B cell (primary cell): Measurements from ENCODE around the gene RGS11. TPM values are rescaled to one million over a fixed set of nuclear protein-coding genes. Genes with fewer than 3 reads are reported as not detected.

Experiments
- ATAC-seq: fragments of 200-7000 bp; cut with Tn5 transposase; one replicate; pipeline ENCODE4 v1.10.0; 2021; ENCODE audit warnings: low read depth, mild to moderate bottlenecking, moderate number of reproducible peaks, moderate library complexity
- CTCF ChIA-PET: fragments of 350-600 bp; sonication (Branson Sonifier 250); formaldehyde crosslinking; loops from one replicate; lab custom pipeline; 2021; ENCODE audit warnings: antibody characterized with exemption, inconsistent platforms; lab: Charles Lee
- POLR2A ChIA-PET: fragments of 350-600 bp; sonication (Branson Sonifier 250); formaldehyde crosslinking; loops from one replicate; lab custom pipeline; 2021; ENCODE audit warnings: antibody characterized with exemption; lab: Charles Lee
- DNase-seq: peaks from one replicate; pipeline ENCODE4 v3.0.0; 2013
- H2AFZ ChIP-seq: 2 replicates; pipeline ENCODE4 v1.6.1; 2012; ENCODE audit warnings: mild to moderate bottlenecking, low read depth, low read length; ENCODE audit not compliant: insufficient read depth, poor library complexity, severe bottlenecking
- H3K27ac ChIP-seq, 2 donors: 1 replicate in 1 of 2; 2 replicates in 1 of 2; pipeline ENCODE4 v1.5.1; 2012 to 2013; ENCODE audit warnings: low read length in 2 of 2, mild to moderate bottlenecking in 2 of 2, moderate library complexity in 1 of 2
- H3K27me3 ChIP-seq, 4 experiments: fragments of 200-600 bp in 1 of 4; sonication (generic) in 1 of 4; replicated peaks in 1 of 4; 1 replicate in 2 of 4; 2 replicates in 2 of 4; pipeline versions ENCODE4 v1.6.1 to v1.7.0; 2013 to 2016; ENCODE audit warnings: low read length in 3 of 4, mild to moderate bottlenecking in 2 of 4, mixed read lengths in 1 of 4, moderate library complexity in 1 of 4; ENCODE audit not compliant: insufficient read depth in 4 of 4, control insufficient read depth in 3 of 4; ENCODE audit errors: control extremely low read depth in 1 of 4
- H3K36me3 ChIP-seq, 2 experiments: replicated peaks in 1 of 2; 1 replicate in 1 of 2; 2 replicates in 1 of 2; pipeline versions ENCODE4 v1.6.1 to v1.7.1; 2013; ENCODE audit warnings: low read length in 1 of 2; ENCODE audit not compliant: insufficient read depth in 2 of 2, control insufficient read depth in 1 of 2; ENCODE audit errors: control extremely low read depth in 1 of 2, extremely low read depth in 1 of 2
- H3K4me1 ChIP-seq, 2 donors: fragments of 200-600 bp in 1 of 2; sonication (generic) in 1 of 2; 1 replicate in 1 of 2; 2 replicates in 1 of 2; pipeline versions ENCODE4 v1.5.1 to v1.6.1; 2013 to 2017; ENCODE audit warnings: low read length in 2 of 2; ENCODE audit not compliant: control insufficient read depth in 2 of 2, insufficient read depth in 2 of 2
- H3K4me2 ChIP-seq: replicated peaks from 2 replicates; pipeline ENCODE3; 2012; ENCODE audit warnings: mild to moderate bottlenecking, low read depth, low read length; ENCODE audit not compliant: poor library complexity, severe bottlenecking
- H3K4me3 ChIP-seq, 5 experiments: fragments of 200-600 bp in 1 of 5; sonication (generic) in 1 of 5; 1 replicate in 3 of 5; 2 replicates in 2 of 5; pipeline versions ENCODE4 v1.5.1 to v1.7.0; 2011 to 2016; ENCODE audit warnings: low read length in 4 of 5, mild to moderate bottlenecking in 4 of 5, low read depth in 2 of 5, control low read depth in 1 of 5, moderate library complexity in 1 of 5; ENCODE audit not compliant: insufficient read depth in 1 of 5; ENCODE audit errors: control extremely low read depth in 1 of 5, extremely low read depth in 1 of 5
- H3K79me2 ChIP-seq: fragments of 200-600 bp; sonication (generic); one replicate; pipeline ENCODE4 v1.6.0; 2016; ENCODE audit warnings: low read length; ENCODE audit not compliant: control insufficient read depth, insufficient read depth
- H3K9ac ChIP-seq: fragments of 200-600 bp; sonication (generic); 2 replicates; pipeline ENCODE4 v1.6.1; 2017; ENCODE audit warnings: mild to moderate bottlenecking, low read length, moderate library complexity
- H3K9me3 ChIP-seq, 3 donors: one replicate each; pipeline versions ENCODE4 v1.6.1 to v1.7.1; 2013; ENCODE audit warnings: low read length in 2 of 3; ENCODE audit not compliant: control insufficient read depth in 2 of 3, insufficient read depth in 1 of 3; ENCODE audit errors: control extremely low read depth in 1 of 3
- H4K20me1 ChIP-seq: 2 replicates; pipeline ENCODE4 v1.6.0; 2012; ENCODE audit warnings: mild to moderate bottlenecking, low read length; ENCODE audit not compliant: insufficient read depth, control insufficient read depth, poor library complexity, severe bottlenecking
- H3K27ac Mint-ChIP-seq: one replicate; pipeline ENCODE4 v1.8.0; 2021; ENCODE audit warnings: mixed read lengths
- H3K27me3 Mint-ChIP-seq: one replicate; pipeline ENCODE4 v1.8.0; 2021; ENCODE audit warnings: mixed read lengths
- H3K4me1 Mint-ChIP-seq: one replicate; pipeline ENCODE4 v1.8.0; 2021; ENCODE audit warnings: mixed read lengths
- H3K4me3 Mint-ChIP-seq: one replicate; pipeline ENCODE4 v1.8.0; 2021; ENCODE audit warnings: mixed read lengths
- H3K9me3 Mint-ChIP-seq: one replicate; pipeline ENCODE4 v1.8.0; 2022; ENCODE audit warnings: mixed read lengths; ENCODE audit not compliant: insufficient read depth
- EZH2 ChIP-seq: IDR thresholded peaks from 2 replicates; pipeline ENCODE4 v1.6.1; 2012; ENCODE audit warnings: borderline replicate concordance, low read depth, mild to moderate bottlenecking, moderate library complexity, low read length; ENCODE audit not compliant: insufficient read depth, poor library complexity, severe bottlenecking
- WGBS: methylation state at CpG from one replicate; pipeline ENCODE4 v1.1.5; 2013; ENCODE audit warnings: missing lambda C conversion rate; ENCODE audit not compliant: insufficient coverage; 5-methylcytosine and 5-hydroxymethylcytosine counted together
- intact Hi-C: fragments of 100-400 bp; cut with micrococcal nuclease; formaldehyde crosslinking; loops from one replicate; pipeline ENCODE4 v1.10.0; 2022
- polyA plus RNA-seq: library from polyadenylated mRNA; depleted of rRNA; stranded (reverse); fragments of >200 nt; gene quantifications from 2 replicates; pipeline ENCODE4 v1.2.3, GENCODE V29; 2012
- total RNA-seq, 2 donors: library from RNA; stranded (reverse); fragments of 120-200 nt in 1 of 2; gene quantifications; 1 replicate in 1 of 2; 2 replicates in 1 of 2; pipeline versions ENCODE4 v1.2.3 to v1.2.4, GENCODE V29; 2013 to 2022
- TF ChIP-seq, protein P1 (sequence below): fragments of 200-600 bp; IDR thresholded peaks from one replicate; pipeline ENCODE4 v1.8.0; 2022; ENCODE audit warnings: antibody characterized with exemption, mild to moderate bottlenecking

RGS11 gene
- total and polyA plus RNA-seq, 2 donors (not counting 1 experiment from before 2014, with no cell fraction given): 0.39 TPM; not detected in 1

DNA sequence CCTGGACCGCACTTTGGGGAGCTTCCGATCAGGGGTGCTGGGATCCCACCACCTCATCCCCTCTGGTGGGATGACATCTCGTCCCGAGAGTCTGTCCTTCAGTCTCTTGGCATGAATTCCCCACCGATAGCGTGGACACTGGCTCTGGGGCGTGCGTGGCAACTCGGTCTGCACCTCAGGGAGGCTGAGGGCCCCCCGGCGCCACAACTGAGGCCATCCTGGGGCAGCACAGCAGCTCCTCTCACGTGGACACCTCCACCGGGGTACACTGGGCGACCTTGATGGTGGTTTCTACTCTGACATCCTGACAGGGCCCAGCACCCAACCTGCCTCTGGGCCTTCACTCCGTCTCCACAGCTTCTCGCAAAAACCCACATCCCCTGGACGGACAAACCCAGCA lies 15.8 kb upstream of the RGS11 start:
- Histone ChIP-seq H3K79me2 (no peaks in the 10 kb centered on the region), H3K4me3 (no peak overlapping the region), H2AFZ (no peak overlapping the region), H3K27me3 (no peaks in the 10 kb centered on the region), H4K20me1 (peaks cover 8% of the 10 kb centered on the region), H3K27ac (no peak overlapping the region), H3K4me2 (no peak overlapping the region), H3K9ac (no peak overlapping the region), H3K36me3 (peaks cover 0 to 50% of the 10 kb centered on the region in 2 experiments), H3K4me1 (no peaks in the 10 kb centered on the region), H3K9me3 (peaks cover 0 to 2% (median 0%) of the 10 kb centered on the region in 3 donors)
- intact Hi-C loops: no loop called here
- 96% methylated on average over 17 of the region's 17 CpGs for WGBS
- H3K4me3 Mint-ChIP-seq: no peak overlapping the region
- DNase-seq (no peak), ATAC-seq (no peak)
- POLR2A ChIA-PET: no interaction called here
- no peaks in the 10 kb centered on the region for H3K4me1 Mint-ChIP-seq
- H3K9me3 Mint-ChIP-seq: no peaks in the 10 kb centered on the region
- CTCF ChIA-PET: no interaction called here
- no peak for TF ChIP-seq EZH2
- TF ChIP-seq, protein P1, sequence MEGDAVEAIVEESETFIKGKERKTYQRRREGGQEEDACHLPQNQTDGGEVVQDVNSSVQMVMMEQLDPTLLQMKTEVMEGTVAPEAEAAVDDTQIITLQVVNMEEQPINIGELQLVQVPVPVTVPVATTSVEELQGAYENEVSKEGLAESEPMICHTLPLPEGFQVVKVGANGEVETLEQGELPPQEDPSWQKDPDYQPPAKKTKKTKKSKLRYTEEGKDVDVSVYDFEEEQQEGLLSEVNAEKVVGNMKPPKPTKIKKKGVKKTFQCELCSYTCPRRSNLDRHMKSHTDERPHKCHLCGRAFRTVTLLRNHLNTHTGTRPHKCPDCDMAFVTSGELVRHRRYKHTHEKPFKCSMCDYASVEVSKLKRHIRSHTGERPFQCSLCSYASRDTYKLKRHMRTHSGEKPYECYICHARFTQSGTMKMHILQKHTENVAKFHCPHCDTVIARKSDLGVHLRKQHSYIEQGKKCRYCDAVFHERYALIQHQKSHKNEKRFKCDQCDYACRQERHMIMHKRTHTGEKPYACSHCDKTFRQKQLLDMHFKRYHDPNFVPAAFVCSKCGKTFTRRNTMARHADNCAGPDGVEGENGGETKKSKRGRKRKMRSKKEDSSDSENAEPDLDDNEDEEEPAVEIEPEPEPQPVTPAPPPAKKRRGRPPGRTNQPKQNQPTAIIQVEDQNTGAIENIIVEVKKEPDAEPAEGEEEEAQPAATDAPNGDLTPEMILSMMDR: no peak
- no peak overlapping the region for H3K27ac Mint-ChIP-seq
- no peaks in the 10 kb centered on the region for H3K27me3 Mint-ChIP-seq

DNA sequence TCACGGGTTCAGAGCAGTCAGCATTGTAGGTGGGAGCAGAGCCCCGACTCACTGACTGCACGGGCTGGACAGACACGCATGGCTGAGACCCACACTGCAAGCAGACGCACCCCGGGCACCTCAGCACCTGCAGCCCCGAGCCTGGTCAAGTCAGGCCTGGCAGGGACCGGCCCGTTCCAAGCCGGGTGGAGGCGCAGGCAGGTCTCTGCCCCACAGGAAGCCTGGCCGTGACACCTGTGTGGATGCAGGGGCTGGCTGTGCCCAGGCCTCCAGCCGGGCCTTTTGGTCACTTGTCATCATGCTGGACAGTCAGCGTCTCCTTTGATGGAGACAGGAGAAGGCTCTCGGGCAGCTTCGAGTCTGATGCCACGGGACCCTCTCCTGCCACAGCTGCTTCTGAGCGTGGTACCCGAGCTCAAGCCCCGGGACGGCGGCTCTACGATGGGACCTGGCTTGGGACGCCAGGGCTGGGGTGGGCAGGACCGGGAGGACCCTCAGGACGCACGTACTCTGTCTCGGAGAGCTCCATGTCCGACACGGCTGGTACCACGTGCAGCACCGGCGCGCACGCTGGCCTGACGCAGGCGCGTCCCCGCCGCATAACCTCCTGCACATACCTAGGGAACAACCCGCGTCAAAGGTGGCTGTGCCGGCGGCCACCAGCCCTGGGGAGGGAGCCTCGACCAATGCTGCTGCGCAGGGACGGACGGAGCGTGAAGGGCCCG lies 15.1 kb upstream of the RGS11 start:
- Histone ChIP-seq H3K27ac (no peak overlapping the region), H2AFZ (no peak overlapping the region), H4K20me1 (peaks cover 8% of the 10 kb centered on the region), H3K79me2 (no peaks in the 10 kb centered on the region), H3K4me2 (no peak overlapping the region), H3K36me3 (peaks cover 0 to 44% of the 10 kb centered on the region in 2 experiments), H3K27me3 (no peaks in the 10 kb centered on the region), H3K9me3 (peaks cover 0 to 6% (median 0%) of the 10 kb centered on the region in 3 donors), H3K9ac (no peak overlapping the region), H3K4me3 (no peak overlapping the region), H3K4me1 (no peaks in the 10 kb centered on the region)
- ChIA-PET CTCF (no interaction called here), POLR2A (no interaction called here)
- Mint-ChIP-seq H3K4me3 (no peak overlapping the region), H3K27me3 (no peaks in the 10 kb centered on the region), H3K9me3 (no peaks in the 10 kb centered on the region), H3K27ac (no peak overlapping the region), H3K4me1 (no peaks in the 10 kb centered on the region)
- ATAC-seq (no peak), DNase-seq (no peak)
- TF ChIP-seq, protein P1: no peak
- no peak for TF ChIP-seq EZH2
- WGBS: 97% methylated on average over 50 of the region's 50 CpGs
- intact Hi-C loops: no loop called here
